Activated CD8-positive, alpha-beta T cell treated with anti-CD3 and anti-CD28 coated beads for 36 hours (primary cell): Measurements from ENCODE around the gene ADSL. TPM values are rescaled to one million over a fixed set of nuclear protein-coding genes. Genes with fewer than 3 reads are reported as not detected.

Experiments used
- ATAC-seq: fragments of 200-7000 bp; cut with Tn5 transposase; one replicate; pipeline ENCODE4 v1.10.0; 2021; ENCODE audit warnings: mild to moderate bottlenecking, moderate library complexity
- CTCF ChIA-PET: fragments of 350-600 bp; sonication (Branson Sonifier 250); formaldehyde crosslinking; loops from one replicate; lab custom pipeline; 2021; ENCODE audit warnings: antibody characterized with exemption; lab: Charles Lee
- POLR2A ChIA-PET: fragments of 350-600 bp; sonication (Branson Sonifier 250); formaldehyde crosslinking; loops from one replicate; lab custom pipeline; 2021; ENCODE audit warnings: antibody characterized with exemption; lab: Charles Lee
- DNase-seq: peaks from one replicate; pipeline ENCODE4 v3.0.0-alpha.2; 2020
- H3K27ac Mint-ChIP-seq: one replicate; pipeline ENCODE4 v1.8.0; 2021; ENCODE audit warnings: mild to moderate bottlenecking, mixed read lengths
- H3K27me3 Mint-ChIP-seq: one replicate; pipeline ENCODE4 v1.8.0; 2021; ENCODE audit warnings: mixed read lengths
- H3K36me3 Mint-ChIP-seq: one replicate; pipeline ENCODE4 v1.8.0; 2021; ENCODE audit warnings: low read depth, mixed read lengths
- H3K4me1 Mint-ChIP-seq: one replicate; pipeline ENCODE4 v1.8.0; 2021; ENCODE audit warnings: low read depth, mixed read lengths
- H3K4me3 Mint-ChIP-seq: one replicate; pipeline ENCODE4 v1.8.0; 2021; ENCODE audit warnings: mild to moderate bottlenecking, moderate library complexity, mixed read lengths
- H3K9me3 Mint-ChIP-seq: one replicate; pipeline ENCODE4 v1.8.0; 2021; ENCODE audit warnings: mixed read lengths
- CTCF ChIP-seq: fragments of 200-600 bp; IDR thresholded peaks from one replicate; pipeline ENCODE4 v1.8.0; 2022; ENCODE audit warnings: antibody characterized with exemption, mild to moderate bottlenecking
- intact Hi-C: fragments of 100-400 bp; cut with micrococcal nuclease; formaldehyde crosslinking; loops from one replicate; pipeline ENCODE4 v1.10.0; 2022
- total RNA-seq, 2 experiments: library from RNA; stranded (reverse); gene quantifications; one replicate each; pipeline ENCODE4 v1.2.3, GENCODE V29; 2021

The ADSL gene
- total RNA-seq, 2 experiments from 2014 or later, result 160 to 169 TPM

- no peak for TF ChIP-seq CTCF
- peak overlapping the region; percentile 65 for H3K27ac Mint-ChIP-seq
- intact Hi-C loops, result no loop called here
- H3K36me3 Mint-ChIP-seq, result peaks cover 8% of the 10 kb centered on the region
- peaks cover 57% of the 10 kb centered on the region for H3K4me1 Mint-ChIP-seq
- ChIA-PET POLR2A (interaction anchor here (1.1 to 1.6 kb wide), 3 partner anchors 9 to 27 kb away, joined by 3 to 6 read pairs (median 5); no protein-coding TSS in a partner anchor), CTCF (interaction anchor here (0.9 to 3.1 kb wide), 4 partner anchors 16 to 262 kb away, joined by 3 to 12 read pairs (median 8); partner anchors contain the start of gene ADSL)
- H3K4me3 Mint-ChIP-seq, result no peak overlapping the region
- no peaks in the 10 kb centered on the region for H3K9me3 Mint-ChIP-seq
- ATAC-seq (no peak), DNase-seq (no peak)
- no peaks in the 10 kb centered on the region for H3K27me3 Mint-ChIP-seq
These were observed 37.6 kb downstream of the ADSL start for GRCh38 chr22:40383905-40384304.

- TF ChIP-seq CTCF, result no peak
- Mint-ChIP-seq H3K27me3 (no peaks in the 10 kb centered on the region), H3K36me3 (peaks cover 7% of the 10 kb centered on the region), H3K27ac (peak overlapping the region; percentile 89), H3K4me3 (peak overlapping the region; percentile 70), H3K4me1 (peaks cover 53% of the 10 kb centered on the region), H3K9me3 (no peaks in the 10 kb centered on the region)
- POLR2A ChIA-PET, result interaction anchor here (0.6 to 1.6 kb wide), 8 partner anchors 11 to 471 kb away, joined by 3 to 6 read pairs (median 3); partner anchors contain the start of genes ST13 and XPNPEP3
- intact Hi-C loops, result no loop called here
- CTCF ChIA-PET, result interaction anchor here (0.7 to 1.3 kb wide), 6 partner anchors 11 to 260 kb away, joined by 3 to 4 read pairs (median 3); no protein-coding TSS in a partner anchor
- peak; percentile 85 for ATAC-seq
- peak; percentile 58 for DNase-seq
These were observed 38.9 kb downstream of the ADSL start for GRCh38 chr22:40385036-40385782.

GRCh38 chr22:40387746-40388145 is 41.4 kb downstream of the ADSL start:
- no peak for ATAC-seq
- H3K36me3 Mint-ChIP-seq, result peaks cover 7% of the 10 kb centered on the region

GRCh38 chr22:40388231-40388630 is 41.9 kb downstream of the ADSL start:
- ChIA-PET CTCF (interaction anchor here (1.2 to 2.3 kb wide), 2 partner anchors 9 to 12 kb away, joined by 4 to 7 read pairs; no protein-coding TSS in a partner anchor), POLR2A (interaction anchor here (0.6 to 1.4 kb wide), 3 partner anchors 12 to 667 kb away, joined by 3 to 4 read pairs (median 3); no protein-coding TSS in a partner anchor)
- intact Hi-C loops, result no loop called here
- Mint-ChIP-seq H3K4me3 (no peak overlapping the region), H3K4me1 (peaks cover 57% of the 10 kb centered on the region), H3K36me3 (peaks cover 7% of the 10 kb centered on the region), H3K27me3 (no peaks in the 10 kb centered on the region), H3K27ac (no peak overlapping the region), H3K9me3 (no peaks in the 10 kb centered on the region)
- ATAC-seq (no peak), DNase-seq (no peak)
- TF ChIP-seq CTCF, result no peak

More at GRCh38 chr22:40387746-40388145, 41.4 kb downstream of the ADSL start:
- Mint-ChIP-seq H3K27ac (no peak overlapping the region), H3K4me3 (no peak overlapping the region), H3K4me1 (peaks cover 60% of the 10 kb centered on the region), H3K27me3 (no peaks in the 10 kb centered on the region), H3K9me3 (no peaks in the 10 kb centered on the region)
- intact Hi-C loops, result no loop called here
- no peak for DNase-seq
- ChIA-PET POLR2A (interaction anchor here (0.6 to 1.4 kb wide), 3 partner anchors 12 to 667 kb away, joined by 3 to 4 read pairs (median 3); no protein-coding TSS in a partner anchor), CTCF (interaction anchor here (1.2 to 2.3 kb wide), 2 partner anchors 9 to 12 kb away, joined by 4 to 7 read pairs; no protein-coding TSS in a partner anchor)
- no peak for TF ChIP-seq CTCF
